Inferior parietal cortex (tissue), 1 donor: ENCODE measurements around the gene NCAM2.
"Not testable (repeated sequence)": the region's sequence is repeated elsewhere in the genome, so short reads cannot be mapped to it uniquely, and the experiment has no call there.

ENCODE experiments used
- DNase-seq: peaks from one replicate; pipeline ENCODE4 v3.0.0-alpha.2; 2016; ENCODE audit errors: extremely low spot score

The NCAM2 gene

GRCh38 chr21:21301013-21301412 is 302.8 kb downstream of the NCAM2 start:
- no peak for DNase-seq

- DNase-seq = no peak
These were observed 311.3 kb downstream of the NCAM2 start for GRCh38 chr21:21309510-21309909.

DNA sequence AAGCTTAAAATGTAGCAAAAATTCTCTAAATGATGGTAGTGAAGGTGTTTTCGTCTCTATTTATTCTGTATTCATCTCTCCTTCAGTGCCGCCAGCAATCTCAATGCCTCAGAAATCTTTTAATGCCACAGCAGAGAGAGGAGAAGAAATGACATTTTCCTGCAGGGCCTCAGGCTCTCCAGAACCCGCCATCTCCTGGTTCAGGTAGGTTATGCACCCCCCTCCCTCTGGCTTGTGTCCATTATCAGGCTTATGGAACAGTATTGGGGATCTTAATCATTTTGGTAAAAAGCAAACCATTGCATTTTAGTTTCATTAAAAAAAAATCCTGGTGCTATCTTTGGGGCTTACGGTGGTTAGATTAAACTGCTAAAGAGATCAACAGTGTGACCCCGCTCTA is 326.1 kb downstream of the NCAM2 start:
- DNase-seq = no peak

DNA sequence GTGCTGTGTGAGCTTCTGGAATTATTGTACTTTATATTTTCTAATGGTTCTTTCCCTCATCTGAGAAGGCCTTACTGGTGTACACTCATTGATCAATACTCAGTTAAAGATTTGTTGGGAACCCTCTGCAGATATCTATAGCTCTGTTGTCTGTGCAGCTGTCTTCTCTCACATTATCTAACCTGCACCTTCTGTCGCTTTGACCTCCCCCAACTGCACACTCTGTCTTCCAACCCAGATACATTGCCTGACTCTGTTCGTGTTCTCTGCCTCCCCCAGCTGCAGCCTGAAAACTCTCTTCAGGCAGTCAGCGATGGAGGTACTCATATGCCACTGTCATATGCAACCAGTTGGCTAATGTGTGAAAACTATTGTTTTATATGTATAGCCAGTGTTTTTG is 334.3 kb downstream of the NCAM2 start:
- DNase-seq = no peak

GRCh38 chr21:21341041-21341440 is 342.8 kb downstream of the NCAM2 start:
- no peak for DNase-seq

DNA sequence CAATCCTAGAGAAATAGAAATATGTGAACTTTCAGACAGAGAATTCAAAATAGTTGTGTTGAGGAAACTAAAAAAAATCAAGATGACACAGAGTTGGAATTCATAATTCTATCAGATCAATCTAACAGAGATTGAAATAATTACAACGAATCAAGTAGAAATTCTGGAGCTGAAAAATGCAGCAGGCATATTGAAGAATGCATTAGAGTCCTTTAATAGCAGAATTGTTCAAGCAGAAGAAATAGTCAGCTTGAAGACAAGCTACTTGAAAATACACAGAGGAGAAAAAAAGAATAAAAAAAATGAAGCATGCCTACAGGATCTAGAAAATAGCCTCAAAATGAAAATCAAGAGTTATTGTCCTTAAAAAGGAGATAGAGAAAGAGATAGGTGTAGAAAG is 347.1 kb downstream of the NCAM2 start:
- no peak for DNase-seq

DNA sequence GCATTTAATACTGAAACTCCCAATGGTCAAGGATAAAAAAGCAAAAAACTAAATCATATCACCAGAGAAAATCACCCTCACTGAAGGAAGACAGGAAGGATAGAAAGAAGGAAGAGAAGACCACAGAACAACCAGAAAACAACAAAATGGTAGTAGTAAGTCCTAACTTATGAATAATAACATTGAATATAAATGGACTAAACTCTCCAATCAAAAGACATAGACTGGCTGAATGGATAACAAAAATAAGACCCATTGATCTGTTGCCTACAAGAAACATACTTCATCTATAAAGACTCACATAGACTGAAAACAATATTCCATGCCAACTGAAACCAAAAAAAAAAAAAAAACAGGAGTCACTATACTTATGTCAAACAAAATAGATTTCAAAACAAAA is 347.7 kb downstream of the NCAM2 start:
- no peak for DNase-seq

DNA sequence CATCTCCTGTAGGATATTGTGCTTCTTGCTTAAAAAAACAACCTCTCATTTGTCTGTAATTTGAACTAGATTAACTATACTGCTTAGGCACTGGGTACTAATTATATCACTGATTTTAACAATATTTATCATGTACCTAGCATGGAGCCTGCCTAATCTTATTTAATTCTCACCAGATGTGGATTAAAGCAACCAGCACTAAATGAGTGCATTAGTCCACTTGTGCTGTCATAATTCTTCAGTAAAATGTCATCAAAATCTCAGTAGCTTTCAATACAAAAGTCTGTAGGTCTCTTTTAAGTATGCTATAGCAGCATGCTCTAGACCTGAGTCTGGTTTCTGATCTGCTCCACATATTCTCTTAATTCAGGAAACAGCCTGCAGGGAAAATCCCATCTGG is 368.1 kb downstream of the NCAM2 start:
- DNase-seq = no peak

- DNase-seq = no peak
These were observed 369.4 kb downstream of the NCAM2 start for GRCh38 chr21:21367583-21367982.

GRCh38 chr21:21373969-21374368 is 375.8 kb downstream of the NCAM2 start:
- DNase-seq = no peak

GRCh38 chr21:21383126-21383525 is 384.9 kb downstream of the NCAM2 start:
- DNase-seq = no peak

DNA sequence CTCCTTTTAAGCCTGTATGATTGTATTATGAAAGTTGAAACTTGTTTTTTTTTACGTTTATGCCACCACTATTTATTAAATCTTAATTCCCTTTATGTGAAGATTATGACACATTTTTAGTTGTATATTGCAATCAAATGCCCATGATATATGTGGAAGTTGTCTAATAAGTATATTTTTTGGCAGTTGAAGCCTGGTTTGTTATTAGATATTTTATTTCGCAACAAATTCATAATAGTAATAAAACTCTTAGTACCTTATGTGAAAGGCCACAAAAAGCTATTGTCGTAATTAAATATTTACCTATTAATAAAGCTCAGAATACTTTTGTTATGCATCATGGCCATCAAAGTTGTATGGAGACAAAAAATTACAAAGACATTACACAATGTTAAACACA is 386.8 kb downstream of the NCAM2 start:
- no peak for DNase-seq

- DNase-seq = no peak
These were observed 387.2 kb downstream of the NCAM2 start for GRCh38 chr21:21385404-21385803.

- DNase-seq = no peak
These were observed 389.7 kb downstream of the NCAM2 start for GRCh38 chr21:21387916-21388315.

DNA sequence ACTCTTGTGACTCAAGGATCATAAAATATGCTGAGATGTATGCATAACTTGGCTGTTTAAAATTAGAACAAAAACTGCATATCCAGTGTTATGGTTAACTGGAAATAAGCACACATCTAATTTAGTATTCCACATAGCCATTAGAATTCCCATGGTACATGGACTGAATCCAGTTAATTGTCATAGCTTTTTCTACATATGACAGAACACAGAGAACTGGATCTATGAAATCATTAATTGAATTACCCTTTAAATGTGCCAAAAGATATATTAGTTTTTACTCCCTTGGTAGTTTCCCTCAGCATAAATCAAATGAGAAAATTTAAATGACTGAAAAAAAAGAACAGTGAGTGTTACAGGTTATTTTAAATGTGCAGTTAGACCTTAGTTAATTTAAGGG is 395.9 kb downstream of the NCAM2 start:
- no peak for DNase-seq

- DNase-seq = no peak
These were observed 398.2 kb downstream of the NCAM2 start for GRCh38 chr21:21396424-21396823.

GRCh38 chr21:21397464-21397863 is 399.3 kb downstream of the NCAM2 start:
- DNase-seq = no peak

DNA sequence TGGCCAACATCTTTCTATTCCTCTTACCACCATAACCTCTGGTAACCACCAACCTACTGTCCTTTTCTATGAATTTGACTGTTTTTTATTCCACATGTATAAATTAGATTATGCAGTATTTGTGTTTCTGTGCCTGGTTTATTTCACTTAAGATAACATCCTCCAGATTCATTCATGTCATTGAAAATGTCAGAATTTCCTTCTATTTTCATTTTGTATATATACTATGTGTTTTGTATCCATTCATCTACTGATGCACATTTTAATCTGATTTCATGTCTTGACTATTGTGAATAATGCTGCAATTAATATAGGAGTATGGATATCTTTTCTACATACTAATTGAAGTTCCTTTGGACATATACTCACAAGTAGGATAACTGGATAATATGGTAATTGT is 403.2 kb downstream of the NCAM2 start:
- no peak for DNase-seq

GRCh38 chr21:21402187-21402586 is 404.0 kb downstream of the NCAM2 start:
- DNase-seq = not testable (repeated sequence)

DNA sequence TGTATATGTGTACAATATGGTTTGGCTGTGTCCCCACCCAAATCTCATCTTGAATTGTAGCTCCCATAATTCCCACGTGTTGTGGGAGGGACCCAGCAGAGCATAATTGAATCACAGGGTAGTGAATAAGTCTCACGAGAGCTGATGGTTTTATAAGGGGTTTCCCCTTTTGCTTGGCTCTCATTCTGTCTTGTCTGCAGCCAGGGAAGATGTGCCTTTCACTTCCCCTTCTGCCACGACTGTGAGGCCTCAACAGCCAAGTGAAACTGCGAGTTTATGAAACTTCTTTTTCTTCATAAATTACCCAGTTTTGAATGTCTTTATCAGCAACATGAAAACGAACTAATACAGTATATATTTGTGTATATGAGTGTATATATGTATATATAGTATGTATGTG is 406.1 kb downstream of the NCAM2 start:
- not testable (repeated sequence) for DNase-seq

- no peak for DNase-seq
These were observed 408.7 kb downstream of the NCAM2 start for GRCh38 chr21:21406921-21407320.

DNA sequence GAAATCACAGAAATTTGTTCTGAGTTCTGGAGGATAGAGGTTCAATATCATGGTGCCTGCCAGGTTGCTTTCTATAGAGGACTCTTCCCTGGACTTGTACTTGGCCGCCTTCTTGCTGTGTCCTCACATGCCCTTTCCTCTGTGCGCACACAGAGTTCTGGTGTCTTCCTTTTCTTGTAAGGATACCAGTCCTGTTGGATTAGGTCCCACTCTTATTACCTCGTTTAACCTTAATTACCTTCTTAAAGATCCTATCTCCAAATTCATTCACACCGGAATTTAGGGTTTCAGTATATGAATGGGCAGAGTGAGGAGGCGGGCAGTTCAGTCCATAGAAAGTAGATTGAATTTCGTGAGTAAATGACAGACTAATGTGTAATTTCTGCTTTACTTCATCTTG is 413.9 kb downstream of the NCAM2 start:
- DNase-seq = no peak

- DNase-seq = no peak
These were observed 417.5 kb downstream of the NCAM2 start for GRCh38 chr21:21415741-21416140.

DNA sequence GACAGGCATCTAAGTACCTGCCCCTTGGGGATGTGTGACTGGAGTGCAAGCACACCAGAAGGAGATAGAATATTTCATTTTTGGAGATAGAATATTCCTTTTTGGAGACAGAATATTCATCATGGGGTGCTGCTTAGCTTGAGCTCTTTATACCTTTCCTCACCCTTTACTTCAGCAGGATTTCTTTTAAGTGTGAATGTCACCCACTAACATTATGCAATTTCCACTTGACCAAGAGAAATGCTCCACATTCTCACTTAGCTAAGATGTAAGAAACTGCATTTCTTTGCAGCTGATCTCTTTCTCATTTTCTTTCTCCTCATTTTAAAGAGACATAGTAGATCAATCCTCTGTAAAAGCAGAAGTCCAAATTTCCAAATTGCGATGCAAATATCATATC is 436.7 kb downstream of the NCAM2 start:
- no peak for DNase-seq

GRCh38 chr21:21436012-21436534 is 437.9 kb downstream of the NCAM2 start:
- DNase-seq = no peak
